NCI-H2196 (cell line): ENCODE results near the gene ATP2B2.
A peak's percentile ranks its signal among the peaks of the same experiment; 100 is the strongest.

ENCODE experiments used
- DNase-seq: peaks from one replicate; lab custom pipeline; 2025; ENCODE audit not compliant: unreplicated experiment; lab: John Stamatoyannopoulos, UW

Gene ATP2B2

DNA sequence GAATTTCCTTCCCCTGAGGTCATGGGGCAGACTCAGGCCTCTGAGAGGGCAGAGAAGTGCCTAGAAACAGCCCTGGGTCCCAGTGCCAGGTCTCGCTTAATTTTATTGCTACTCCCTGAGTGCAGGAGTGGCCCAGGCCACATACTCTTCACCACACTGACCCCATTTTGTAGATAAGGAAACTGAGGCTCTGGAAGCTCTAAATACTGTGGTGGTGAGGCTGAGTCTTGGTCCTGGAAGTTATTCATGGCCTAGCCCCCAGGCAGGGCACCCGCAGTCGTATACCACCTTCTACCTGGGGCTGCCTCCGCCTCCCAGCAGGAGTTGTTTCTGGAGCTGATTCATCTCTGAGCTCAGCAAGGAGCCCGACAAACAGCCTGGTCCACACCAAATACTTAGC is 9.8 kb downstream of the ATP2B2 start:
- DNase-seq: no peak

DNA sequence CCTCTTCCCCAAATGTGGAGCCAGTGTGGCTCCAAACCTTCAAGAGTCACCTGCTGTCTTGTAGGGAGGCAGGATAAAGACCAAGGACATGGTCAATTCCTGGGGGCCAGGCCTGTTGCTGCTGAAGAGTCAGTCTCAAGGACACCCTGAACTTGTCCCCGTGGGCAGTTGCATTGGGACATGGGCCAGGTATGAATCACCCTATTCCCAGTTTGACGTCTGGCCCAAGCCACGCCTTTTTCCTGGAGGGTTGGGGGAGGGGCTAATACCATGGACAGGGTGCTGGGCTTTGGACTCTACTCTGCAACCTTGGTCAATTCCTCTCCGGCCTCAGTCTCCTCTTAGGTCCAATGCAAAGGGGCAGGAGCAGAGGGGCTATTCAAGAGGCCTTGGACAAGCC is 10.4 kb downstream of the ATP2B2 start:
- peak; percentile 24 for DNase-seq

- no peak for DNase-seq
Observed at GRCh38 chr3:10494180-10494579, 11.2 kb downstream of the ATP2B2 start.

DNA sequence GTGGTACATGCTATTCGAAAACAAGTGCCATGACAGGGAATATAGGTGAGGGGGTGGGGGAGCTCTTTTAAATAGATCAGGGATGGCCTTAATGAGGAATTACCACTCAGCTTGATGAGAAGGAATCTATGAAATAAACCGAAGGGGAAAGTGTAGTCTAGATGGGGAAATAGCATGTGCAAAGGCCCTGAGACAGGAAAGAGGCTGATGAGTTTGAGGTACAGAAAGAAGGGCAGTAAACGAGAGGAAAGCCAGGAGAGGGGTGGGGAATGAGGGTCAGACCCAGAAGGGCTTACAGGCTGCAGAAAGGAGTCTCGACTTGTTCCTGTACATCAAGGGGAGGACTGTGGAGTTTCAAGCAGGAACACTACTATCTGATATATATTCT is 12.2 kb downstream of the ATP2B2 start:
- DNase-seq: no peak

- DNase-seq: no peak
Observed at GRCh38 chr3:10492364-10493201, 12.8 kb downstream of the ATP2B2 start.

DNA sequence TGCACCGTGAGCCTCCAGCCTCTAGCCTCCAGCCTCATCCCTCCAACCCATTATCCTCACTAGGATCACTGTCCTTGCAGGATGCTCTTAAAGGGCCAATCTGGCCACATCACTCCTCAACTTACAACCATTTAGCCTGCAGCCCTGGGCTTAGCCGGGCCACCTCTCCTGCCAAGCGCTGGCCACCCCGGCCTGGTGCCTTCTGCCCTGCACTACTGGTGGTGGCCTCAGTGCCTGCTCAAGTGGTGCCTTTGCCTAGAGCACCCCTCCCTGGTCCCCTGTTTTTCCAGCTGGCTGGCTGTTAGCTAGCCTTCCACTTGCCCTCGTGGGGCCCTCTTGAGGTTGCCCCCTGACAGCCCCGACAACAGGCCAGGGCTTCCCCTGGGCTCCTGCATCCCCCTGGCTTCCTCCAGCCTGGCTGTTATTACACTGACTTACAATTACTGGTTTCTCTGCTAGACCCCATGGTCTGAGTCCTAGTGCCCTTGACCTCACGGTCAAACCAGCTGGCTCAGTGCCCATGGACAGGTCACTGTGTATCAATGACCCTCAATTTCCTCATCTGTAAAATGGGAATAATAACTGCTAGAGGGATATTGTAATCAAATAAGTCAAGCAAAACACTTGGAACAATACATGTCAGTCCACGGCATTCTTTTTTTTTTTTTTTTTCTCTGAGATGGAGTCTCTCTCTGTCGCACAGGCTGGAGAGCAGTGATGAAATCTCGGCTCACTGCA is 15.5 kb downstream of the ATP2B2 start:
- no peak for DNase-seq

DNA sequence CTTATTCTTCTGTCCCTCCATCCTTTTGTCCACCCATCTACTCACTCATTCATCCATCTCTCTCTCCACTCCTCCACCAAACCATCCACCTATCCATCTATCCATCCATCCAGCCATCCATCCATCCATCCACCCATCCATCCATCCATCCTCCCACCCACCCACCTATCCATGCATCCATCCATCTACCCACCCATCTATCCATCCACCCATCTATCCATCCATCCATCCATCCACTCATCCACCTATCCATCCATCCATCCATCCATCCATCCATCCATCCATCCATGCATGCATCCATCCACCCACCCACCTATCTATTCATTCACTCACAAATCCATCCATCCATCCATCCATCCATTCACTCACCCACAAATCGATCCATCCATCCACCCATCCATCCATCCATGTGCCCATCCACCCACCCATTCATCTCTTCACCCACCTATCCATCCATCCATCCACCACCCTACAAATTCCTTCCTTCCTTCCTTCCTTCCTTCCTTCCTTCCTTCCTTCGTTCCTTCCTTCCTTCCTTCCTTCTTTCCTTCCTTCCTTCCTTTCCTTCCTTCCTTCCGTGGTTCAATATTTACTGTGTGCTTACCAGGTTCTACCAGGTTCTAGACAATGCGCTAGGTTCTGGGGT is 17.3 kb downstream of the ATP2B2 start:
- DNase-seq: no peak

DNA sequence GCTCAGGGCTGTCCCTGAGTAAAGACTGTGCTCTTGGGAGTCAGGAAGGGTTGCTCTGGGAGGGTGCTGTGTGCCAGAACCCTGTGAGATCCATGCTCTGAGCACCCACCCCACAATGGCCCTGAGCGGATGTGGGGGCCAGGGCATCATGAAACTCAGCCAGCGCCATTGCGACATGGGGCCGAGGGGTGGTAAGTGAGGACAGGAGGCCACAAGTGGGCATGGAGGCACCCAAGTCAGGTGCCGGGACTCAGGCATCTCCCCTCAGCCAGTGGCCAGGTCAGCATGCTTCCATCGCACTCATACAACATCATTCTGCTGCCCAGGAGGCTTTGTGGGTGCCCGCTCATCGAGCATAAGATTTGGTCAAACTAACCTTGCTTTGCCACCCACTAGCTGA is 19.6 kb downstream of the ATP2B2 start:
- DNase-seq: no peak

- DNase-seq: no peak
Observed at GRCh38 chr3:10485380-10485779, 20.0 kb downstream of the ATP2B2 start.

- no peak for DNase-seq
Observed at GRCh38 chr3:10484709-10485108, 20.7 kb downstream of the ATP2B2 start.

DNA sequence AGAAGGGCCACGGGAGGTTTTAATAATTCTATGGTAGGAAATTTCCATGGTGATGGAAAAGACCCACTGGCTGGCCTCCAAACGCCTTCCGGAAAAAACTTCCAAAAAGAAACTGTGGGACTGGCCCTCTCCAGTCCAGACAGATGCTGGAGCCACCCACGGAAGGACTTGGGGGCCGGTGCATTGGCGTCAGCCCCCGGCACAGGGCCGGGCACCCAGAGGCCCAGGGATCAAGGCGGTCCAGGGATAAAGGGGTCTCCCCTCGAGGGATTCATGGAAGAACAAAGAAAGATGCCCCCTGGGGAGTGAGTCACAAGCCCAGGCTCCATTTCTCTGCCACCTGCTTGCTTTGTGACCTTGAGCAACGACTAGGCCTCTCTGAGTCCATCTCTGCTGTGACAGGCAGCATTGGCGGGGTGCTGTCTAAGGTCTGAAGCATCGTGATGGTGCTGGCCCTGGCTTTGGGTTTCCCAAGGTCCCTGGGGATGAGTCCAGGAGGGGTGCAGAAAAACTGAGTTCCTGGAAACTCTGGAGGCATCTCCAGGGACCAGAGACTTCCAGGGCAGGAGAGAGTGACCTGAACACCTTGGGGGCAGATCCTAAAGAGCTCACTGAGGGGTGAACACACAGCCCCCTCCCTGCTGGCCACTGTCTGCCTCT is 21.6 kb downstream of the ATP2B2 start:
- DNase-seq: no peak

- DNase-seq: no peak
Observed at GRCh38 chr3:10483364-10483675, 22.1 kb downstream of the ATP2B2 start.

GRCh38 chr3:10482631-10483363 is 22.6 kb downstream of the ATP2B2 start:
- DNase-seq: no peak

DNA sequence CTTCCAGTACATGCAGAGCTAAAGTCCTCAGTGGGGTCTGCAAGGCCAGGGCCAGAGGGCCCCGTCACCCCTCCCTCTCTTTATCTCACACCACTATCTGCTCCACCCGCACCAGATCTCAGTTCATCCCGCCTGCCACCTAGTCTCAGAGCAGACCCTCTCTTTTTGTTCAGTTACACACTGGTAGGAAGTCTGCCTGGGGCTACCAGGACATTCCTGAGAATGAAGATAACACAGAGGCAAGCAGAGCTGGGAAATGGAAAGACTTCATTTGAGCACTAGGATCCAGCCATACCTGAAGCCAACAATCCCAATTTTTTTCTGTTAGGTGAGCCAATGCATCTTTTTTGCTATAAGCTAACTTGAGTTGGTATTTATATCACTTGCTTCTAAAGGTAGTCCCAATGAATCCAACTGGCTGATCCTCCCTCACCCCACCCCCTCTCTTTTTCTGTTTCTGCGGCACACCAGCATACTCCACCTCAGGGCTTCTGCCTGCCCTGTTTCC is 24.5 kb downstream of the ATP2B2 start:
- no peak for DNase-seq

DNA sequence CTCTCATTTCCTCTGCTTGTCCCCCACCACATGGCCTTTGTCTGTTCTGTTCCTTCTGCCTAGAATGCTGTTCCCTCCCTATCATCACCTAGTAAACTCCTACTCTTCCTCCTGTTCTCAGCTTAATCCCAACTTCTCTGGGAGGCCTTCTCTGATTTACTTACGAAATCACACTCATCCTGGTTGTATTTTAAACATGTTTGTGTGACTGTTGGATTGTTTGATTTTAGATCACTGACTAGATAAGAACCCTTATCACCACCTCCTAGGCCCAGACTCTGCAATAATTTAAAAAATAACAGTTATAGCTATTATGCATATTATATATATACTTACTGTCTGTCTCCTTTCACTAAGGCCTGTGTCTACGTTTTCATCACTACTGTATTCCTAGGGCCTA is 26.1 kb downstream of the ATP2B2 start:
- DNase-seq: no peak

- DNase-seq: no peak
Observed at GRCh38 chr3:10475983-10476382, 29.4 kb downstream of the ATP2B2 start.

DNA sequence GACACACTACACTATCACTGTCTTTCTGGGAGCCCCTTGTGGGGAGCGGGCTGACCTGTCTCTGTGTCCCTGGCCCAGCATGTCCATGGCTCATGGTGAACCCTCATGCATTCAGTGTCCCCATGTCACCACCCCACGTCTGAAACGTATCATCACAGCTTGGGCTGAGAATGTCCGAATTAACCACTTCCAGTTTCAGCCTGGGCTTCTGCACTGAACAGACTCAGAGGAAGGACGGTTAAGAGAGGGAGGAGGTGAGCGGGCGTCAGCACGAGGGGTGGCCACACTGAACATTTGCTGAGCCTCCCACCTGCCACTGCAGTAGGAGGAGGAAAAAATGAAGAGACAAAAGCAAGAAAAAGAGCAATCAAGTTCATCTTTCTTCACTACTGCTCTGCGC is 30.5 kb downstream of the ATP2B2 start:
- DNase-seq: no peak

DNA sequence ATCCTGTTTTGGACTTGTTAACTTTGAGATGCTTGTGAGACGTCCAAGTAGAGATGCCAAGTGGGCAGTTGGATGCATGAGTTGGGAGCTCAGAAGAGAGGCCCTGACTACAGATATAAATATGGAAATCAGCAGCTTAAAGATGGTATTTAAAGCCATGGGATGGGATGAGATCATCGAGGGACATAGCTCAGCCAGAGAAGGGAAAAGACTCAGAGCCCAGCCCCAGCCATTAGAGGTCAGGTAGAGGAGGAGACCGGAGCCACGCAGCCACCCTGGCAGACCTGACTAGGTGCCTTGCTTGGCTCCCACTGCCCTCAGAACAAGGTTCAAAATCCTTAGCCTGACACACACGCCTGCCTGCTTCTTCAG is 31.1 kb downstream of the ATP2B2 start:
- DNase-seq: no peak

- DNase-seq: no peak
Observed at GRCh38 chr3:10473581-10474274, 31.7 kb downstream of the ATP2B2 start.

- DNase-seq: no peak
Observed at GRCh38 chr3:10472877-10473440, 32.4 kb downstream of the ATP2B2 start.
